SH-SY5Y (cell line): ENCODE data around the gene ARID4A.

Experiments used
- GATA2 ChIP-seq: IDR thresholded peaks from 2 replicates; pipeline ENCODE4 v1.6.1; 2011; ENCODE audit warnings: mild to moderate bottlenecking, low read depth, low read length
- GATA3 ChIP-seq: IDR thresholded peaks from 2 replicates; pipeline ENCODE4 v1.6.1; 2011; ENCODE audit warnings: low read depth, mild to moderate bottlenecking, low read length, moderate library complexity

- TF ChIP-seq GATA3 = no peak
- TF ChIP-seq GATA2 = no peak
Observed at GRCh38 chr14:58408681-58409215, 110.4 kb downstream of the ARID4A start.
